Measurements from ENCODE around the gene SAE1.

The SAE1 gene

DNA sequence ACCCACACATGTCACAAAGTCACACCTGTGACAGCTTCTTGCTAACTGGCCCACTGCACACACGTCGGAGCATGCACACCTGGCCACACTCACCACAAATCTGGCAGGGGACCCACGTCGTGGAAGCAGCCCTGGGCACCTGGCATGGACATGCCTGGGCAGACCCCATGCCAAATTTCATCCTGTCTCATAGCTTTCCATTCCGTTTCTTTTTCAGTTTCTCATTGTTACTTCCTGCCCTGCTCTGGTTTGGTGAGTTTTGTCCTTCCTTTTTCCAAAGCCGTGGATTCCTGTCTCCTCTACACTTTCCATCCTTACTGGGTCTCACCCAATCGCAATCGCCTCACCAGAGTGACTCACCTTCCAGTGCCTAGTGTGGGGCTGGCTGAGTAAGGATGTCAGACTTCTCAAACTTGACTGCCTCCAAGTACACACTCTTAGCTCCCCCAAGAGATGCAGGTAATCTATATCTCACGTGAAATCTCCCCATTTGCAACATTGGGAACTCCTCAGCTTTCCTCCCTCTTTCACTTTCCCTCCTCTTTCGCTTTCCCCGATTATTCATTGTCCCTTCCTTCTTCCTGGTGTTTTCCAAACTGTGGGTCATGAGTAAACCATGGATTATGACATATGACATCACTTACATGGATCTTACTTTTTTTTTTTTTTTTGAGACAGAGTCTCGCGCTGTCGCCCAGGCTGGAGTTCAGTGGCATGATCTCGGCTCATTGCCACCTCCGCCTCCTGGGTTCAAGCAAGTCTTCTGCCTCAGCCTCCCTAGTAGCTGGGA, 102.0 kb downstream of the SAE1 start:
- peak; percentile 21 for DNase-seq (ENCODE audit: extremely low spot score)
- ChIA-PET POLR2A (interaction anchor here (0.5 to 1.2 kb wide), 3 partner anchors 11 to 460 kb away, joined by 3 to 5 read pairs (median 4); partner anchors contain the start of gene CCDC9), CTCF (interaction anchor here (0.8 to 4.8 kb wide), 5 partner anchors 14 to 31 kb away, joined by 3 to 76 read pairs (median 4); partner anchors contain the start of gene CCDC9)
- TF ChIP-seq, protein P1, sequence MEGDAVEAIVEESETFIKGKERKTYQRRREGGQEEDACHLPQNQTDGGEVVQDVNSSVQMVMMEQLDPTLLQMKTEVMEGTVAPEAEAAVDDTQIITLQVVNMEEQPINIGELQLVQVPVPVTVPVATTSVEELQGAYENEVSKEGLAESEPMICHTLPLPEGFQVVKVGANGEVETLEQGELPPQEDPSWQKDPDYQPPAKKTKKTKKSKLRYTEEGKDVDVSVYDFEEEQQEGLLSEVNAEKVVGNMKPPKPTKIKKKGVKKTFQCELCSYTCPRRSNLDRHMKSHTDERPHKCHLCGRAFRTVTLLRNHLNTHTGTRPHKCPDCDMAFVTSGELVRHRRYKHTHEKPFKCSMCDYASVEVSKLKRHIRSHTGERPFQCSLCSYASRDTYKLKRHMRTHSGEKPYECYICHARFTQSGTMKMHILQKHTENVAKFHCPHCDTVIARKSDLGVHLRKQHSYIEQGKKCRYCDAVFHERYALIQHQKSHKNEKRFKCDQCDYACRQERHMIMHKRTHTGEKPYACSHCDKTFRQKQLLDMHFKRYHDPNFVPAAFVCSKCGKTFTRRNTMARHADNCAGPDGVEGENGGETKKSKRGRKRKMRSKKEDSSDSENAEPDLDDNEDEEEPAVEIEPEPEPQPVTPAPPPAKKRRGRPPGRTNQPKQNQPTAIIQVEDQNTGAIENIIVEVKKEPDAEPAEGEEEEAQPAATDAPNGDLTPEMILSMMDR (IDR thresholded peaks at IDR 0.05; ENCODE audit: control extremely low read depth, extremely low read depth, low read depth, missing control alignments), result no peak

DNA sequence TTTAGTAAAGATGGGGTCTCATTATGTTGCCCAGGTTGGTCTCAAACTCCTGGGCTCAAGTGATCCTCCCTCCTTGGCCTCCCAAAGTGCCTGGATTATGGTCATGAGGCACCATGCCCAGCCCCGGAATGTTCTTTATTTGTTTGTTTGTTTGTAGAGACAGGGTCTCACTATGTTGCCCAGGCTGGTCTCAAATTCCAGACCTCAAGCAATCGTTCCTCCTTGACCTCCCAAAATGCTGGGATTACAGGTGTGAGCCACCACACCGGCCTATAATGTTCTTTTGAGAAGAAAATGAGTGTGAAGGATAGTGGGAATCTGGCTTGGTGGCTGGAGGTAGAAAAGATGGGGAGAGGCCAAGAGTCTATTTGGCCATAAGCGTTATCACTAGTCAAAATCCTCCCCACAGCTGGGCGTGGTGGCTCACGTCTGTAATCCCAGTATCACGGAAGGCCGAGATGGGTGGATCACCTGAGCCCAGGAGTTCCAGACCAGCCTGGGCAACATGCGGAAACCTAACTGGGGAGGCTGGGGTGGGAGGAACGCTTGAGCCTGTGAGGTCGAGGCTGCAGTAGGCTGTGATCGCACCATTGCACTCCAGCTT, 105.5 kb downstream of the SAE1 start:
- no peak for DNase-seq (ENCODE audit: extremely low spot score)
- ChIA-PET CTCF (interaction anchor here (1.5 to 4.8 kb wide), 4 partner anchors 10 to 26 kb away, joined by 4 to 76 read pairs (median 11); no protein-coding TSS in a partner anchor), POLR2A (interaction anchor here (0.7 to 1.3 kb wide), 2 partner anchors 10 kb away, joined by 3 read pairs; no protein-coding TSS in a partner anchor)
- TF ChIP-seq, protein P1 (IDR thresholded peaks at IDR 0.05; ENCODE audit: control extremely low read depth, extremely low read depth, low read depth, missing control alignments), result no peak

DNA sequence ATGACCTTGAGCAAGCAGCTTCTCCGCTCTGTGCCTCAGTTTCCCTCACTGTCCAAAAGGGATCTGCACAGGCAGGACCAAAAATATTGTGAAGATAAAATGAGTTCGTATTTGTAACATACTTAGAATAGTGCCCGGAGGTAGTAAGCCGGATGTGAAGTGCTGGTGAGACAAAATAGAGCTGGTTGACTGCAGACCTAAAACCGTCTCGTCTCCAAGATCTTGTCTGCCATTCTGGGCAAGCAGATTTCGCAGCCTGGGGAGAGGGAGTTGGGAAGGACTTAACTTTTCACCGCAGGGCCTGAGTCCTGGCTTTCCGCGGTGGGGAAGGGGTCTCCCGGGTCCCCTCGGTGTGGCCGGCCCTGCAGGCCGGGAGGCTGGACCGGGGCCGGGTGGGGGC, 108.5 kb downstream of the SAE1 start:
- ChIA-PET CTCF (interaction anchor here (1.9 to 3.2 kb wide), 2 partner anchors 9 to 28 kb away, joined by 6 to 15 read pairs; no protein-coding TSS in a partner anchor), POLR2A (interaction anchor here (0.8 to 1.8 kb wide), 2 partner anchors 11 to 13 kb away, joined by 4 to 11 read pairs; no protein-coding TSS in a partner anchor)
- no peak for DNase-seq (ENCODE audit: extremely low spot score)
- TF ChIP-seq, protein P1 (IDR thresholded peaks at IDR 0.05; ENCODE audit: control extremely low read depth, extremely low read depth, low read depth, missing control alignments), result no peak

DNA sequence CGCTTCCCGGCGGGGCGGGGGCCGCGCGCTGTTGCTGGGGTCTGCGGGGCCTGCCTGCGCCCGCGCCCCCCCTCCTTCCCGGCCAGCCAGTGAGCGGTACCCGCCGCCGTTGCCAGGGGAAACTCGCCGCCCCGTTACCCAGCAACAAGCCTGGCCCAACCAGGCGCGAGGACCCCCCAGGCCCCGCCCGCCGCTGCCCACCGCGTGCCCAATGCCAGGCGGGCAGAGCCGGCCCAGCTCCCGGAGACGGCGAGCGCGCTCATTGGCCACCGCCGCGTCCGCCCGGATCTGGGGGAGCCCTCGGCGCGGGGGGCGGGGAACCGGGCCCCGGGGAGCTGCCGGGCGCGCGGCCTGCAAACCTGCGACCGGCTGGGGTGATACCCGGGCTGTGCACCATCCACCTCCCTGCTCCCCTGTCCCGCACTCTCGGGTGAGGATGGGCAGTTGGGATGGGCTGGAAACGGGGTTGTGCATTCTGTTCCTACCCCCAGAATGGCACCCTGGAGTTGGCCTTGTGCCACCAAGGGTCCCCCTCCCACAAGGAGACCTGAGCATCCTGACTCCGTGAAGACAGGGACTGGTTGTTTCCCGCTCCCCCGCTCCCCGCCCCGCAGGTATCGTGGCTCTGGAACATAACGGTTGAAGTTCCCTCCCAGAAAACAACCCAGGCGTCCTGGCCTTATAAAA, 109.1 kb downstream of the SAE1 start:
- DNase-seq (ENCODE audit: extremely low spot score), result peak; percentile 32
- POLR2A ChIA-PET, result interaction anchor here (0.8 to 1.8 kb wide), 2 partner anchors 12 to 14 kb away, joined by 4 to 11 read pairs; no protein-coding TSS in a partner anchor
- CTCF ChIA-PET, result interaction anchor here (1.5 to 3.2 kb wide), 3 partner anchors 8 to 30 kb away, joined by 5 to 15 read pairs (median 6); no protein-coding TSS in a partner anchor
- TF ChIP-seq, protein P1 (IDR thresholded peaks at IDR 0.05; ENCODE audit: control extremely low read depth, extremely low read depth, low read depth, missing control alignments), result no peak

DNA sequence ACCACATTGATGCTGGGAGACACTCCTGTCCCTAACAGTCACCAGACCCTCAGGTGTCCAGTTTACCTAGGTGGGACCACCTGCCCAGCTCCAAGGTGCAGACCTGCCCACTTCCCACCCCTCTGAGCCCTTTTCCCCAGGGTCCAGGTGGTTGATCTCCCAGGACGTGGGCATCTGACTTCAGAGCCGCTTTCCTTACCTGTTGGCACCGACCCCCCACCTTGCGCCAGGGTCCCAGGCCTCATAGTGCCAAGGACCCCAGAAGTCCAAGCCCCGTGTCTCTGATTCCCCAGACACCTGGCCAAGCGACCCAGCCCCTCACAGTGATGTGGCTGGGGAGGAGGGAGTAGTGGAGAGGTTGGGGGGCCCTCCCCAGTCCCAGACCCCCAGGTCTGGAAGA, 109.9 kb downstream of the SAE1 start:
- TF ChIP-seq, protein P1 (IDR thresholded peaks at IDR 0.05; ENCODE audit: control extremely low read depth, extremely low read depth, low read depth, missing control alignments), result no peak
- POLR2A ChIA-PET, result interaction anchor here (0.6 kb wide), 1 partner anchor 39 kb away, joined by 4 read pairs; no protein-coding TSS in a partner anchor
- CTCF ChIA-PET, result interaction anchor here (1.5 kb wide), 1 partner anchor 30 kb away, joined by 5 read pairs; no protein-coding TSS in a partner anchor
- DNase-seq (ENCODE audit: extremely low spot score), result no peak
